HG03097 (cell line): Measurements from ENCODE around the gene SLC2A9.

Experiments
- ATAC-seq: cut with Tn5 transposase; IDR thresholded peaks from one replicate; pipeline ENCODE4 v1.9.1; 2021; ENCODE audit not compliant: unreplicated experiment, low FRiP score

The SLC2A9 gene

DNA sequence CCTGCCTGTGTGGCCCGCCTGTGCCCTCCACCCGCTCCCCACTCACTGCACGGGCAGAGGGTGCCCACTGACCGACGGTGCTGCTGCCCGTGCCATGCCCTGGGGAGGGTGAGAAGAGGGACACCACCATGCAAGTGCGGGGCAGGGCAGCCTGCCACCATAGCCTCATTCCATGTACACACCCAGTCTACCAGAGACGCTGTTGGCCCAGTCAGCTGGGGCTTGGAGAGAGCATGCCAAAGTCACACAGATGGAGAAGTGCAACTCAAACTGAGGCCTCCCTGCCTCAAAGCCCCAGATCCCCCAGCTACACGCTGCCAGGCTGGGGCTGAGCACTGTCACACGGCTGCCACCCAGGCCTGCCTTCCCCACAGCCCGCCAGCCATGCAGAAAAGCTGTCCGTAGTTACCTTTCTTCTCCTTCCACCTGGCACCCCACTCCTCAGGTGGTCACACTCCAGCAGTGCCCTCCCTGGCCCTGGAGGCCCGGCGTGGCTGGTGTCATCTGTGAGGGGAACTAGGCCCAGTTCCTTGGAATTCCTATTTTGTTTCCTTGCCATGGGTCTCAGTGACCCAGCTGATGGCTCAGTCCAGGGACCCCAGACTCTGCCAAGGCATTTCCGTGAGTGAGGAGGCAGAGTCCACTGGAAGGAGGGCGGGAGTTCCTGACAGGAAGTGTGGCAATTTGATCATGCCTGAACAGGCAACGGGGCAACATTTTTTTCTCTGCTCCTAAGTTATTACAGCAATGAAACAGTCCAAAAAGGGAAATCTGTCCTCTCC, at the start of gene SLC2A9:
SLC2A9 (minus strand) TSS at position 627 of the 782 bp plus-strand sequence; CDS start at position 559, 68 bp downstream.
- no peak for ATAC-seq

DNA sequence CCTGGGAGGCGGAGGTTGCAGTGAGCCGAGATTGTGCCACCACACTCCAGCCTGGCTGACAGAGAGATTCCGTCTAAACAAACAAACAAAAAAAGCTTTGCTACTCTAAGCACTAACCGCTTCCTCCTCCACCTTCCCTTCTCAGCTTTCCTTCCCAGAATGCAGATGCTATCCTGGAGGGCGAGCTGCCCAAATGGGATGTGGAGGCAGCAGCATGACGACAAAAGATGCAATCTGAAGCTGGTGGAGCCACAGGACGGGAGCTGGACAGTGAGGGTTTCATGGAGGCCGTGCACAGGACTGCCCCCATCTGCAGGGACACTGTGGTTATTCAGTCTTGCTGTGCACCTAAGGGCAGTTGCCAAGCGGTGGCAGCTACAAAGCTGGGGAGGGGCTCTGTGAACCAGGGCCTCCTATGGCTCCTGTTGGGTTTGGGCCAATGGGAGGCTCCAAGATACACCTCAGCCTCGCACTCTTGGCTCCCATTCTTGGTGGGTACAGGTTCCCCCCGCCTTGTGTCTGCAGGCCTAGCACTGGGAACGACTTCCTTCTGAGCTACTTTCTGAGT, 47.9 kb upstream of the SLC2A9 start:
- no peak for ATAC-seq

DNA sequence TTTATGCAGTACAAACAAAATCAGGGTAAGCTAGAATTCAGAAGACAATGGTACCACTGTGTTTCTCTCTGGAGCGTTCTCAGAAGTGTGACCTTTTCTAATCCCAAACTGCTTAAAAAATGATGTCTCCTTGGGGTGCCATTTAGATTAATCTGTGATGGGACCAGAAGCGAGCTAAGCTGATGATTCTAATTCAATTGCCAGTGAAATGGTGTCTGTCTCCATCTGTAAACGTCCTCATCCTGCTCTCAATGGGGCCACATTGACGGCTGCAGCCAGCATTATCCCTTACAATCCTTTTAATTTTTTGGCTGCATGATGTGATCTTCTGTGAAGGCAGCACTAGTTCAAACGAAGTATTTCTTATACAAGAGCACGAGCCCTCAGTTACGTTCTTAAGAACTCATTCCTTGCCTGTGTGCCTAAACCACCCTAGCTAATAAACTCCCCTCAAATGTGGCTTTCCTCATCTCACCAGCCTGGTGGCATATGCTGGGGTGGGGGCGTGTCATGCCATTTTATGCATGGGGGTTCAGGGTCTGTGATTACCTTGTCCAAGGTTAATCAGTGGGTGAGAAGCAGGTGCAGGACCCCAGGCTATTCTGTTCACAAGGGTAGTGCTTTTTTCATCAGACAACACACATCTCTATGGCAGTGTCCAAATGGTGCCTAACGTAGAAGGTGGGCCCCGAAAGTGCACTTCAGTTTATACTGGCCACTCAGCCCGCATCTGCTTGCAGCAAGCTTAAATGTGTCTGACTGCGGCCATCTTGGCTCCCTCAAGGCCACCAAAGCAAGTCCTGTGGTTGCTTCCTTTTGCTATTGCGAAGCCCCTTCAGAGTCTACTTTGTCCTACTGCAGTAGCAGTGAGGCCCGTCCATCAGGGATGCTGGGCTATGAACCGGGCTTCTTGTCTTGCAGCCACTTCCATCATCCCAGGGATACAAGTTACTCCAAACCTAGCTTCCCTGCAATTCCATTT, 45.7 kb upstream of the SLC2A9 start:
- no peak for ATAC-seq

DNA sequence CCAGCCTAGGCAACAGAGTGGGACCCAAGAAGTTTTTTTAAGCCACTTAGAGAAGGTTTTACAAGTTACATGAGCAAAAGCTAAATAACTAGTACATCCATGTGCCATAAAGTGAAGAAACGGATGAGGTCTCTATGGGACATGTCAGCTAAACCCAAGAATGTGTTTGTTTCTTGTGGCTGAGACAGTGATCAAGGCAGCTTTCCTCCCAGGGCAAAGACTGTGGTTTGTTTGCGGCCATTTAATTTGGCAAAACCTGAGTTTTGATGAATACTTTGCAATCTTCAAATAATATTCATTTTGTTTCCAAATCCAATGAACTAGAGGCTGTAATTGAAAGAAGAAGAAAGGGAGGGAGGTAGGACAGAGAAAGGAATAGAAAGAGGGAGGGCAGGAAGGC, 44.9 kb upstream of the SLC2A9 start:
- ATAC-seq: no peak

DNA sequence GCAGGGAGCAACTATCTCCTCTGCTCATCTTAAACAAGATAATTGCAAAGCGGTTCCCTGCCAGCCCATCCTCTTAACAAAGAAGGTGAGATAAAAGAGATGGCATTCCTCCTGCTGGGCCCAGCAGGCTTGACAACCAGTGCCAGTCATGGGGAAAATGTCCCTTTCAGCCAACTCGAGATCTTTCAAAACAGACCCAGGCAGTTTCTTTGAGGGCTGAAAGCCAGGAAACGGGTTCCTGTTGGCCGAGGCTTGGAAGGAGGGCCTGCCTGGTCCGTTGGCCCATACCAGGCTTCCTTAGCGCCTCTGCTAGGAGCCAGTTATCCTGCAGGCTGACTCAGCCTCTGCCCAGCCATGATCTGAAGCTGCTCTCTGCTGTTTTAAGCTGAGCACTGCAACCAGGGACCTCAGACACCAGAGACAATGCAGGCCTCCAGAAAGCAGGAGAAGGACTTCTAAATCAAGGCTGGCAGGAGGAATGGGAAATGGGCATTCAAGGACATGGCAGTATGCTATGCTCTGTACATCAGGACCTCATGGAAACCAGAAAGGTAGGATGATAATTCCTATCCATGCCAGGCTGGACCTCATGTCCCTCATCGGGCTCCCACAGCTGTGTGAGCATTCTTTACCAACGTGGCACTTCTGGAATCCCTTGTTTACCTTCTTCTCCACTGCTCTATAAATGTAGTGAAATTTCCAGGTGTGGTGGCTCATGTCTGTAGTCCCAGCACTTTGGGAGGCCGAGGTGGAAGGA, 42.4 kb upstream of the SLC2A9 start:
- ATAC-seq: no peak

DNA sequence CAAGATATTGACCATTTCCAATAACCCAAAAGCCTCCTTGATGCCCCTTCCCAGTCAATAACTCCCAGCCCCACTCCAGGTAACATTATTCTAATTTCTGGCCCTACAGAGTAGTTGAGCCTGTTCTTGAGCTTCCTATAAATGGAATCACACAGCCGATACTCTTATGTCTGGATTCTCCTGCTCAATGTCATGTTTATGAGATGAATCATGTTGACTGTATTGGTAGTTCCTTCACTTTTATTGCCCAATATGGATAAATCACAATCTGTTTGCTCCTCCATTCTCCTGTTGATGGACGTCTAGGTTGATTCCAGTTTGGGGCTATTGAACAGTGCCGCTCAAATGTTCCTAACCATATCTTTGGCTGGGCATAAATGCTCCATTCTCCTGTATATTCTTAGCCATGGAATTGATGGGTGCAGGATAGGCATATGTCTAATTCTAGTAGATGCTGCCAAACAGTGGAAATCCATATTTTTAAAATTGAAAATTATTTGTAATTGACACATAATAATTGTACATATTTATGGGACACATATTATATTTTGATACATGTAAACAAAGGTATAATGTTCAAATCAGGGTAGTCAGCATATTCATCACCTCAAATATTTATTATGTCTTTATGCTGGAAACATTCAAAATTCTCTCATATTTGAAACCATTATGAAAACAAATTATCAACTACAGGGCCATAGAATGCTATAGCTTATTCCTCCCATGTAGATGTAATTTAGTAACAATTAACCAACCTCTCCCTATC, 40.5 kb upstream of the SLC2A9 start:
- ATAC-seq: no peak

DNA sequence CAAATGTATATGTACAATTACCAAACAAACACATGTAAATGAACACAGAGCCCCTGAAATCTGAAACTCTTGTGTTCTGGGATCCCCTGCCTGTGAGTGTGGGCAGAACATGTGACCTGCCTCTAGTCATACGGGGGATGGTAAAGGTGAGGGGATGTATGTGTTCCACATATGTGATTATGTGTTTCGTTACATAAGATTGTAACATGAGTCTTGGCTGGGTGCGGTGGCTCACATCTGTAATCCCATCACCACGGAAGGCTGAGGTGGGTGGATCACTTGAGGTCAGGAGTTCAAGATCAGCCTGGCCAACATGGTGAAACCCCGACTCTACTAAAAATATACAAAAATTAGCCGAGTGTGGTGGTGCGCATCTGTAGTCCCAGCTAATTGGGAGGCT, 37.1 kb upstream of the SLC2A9 start:
- ATAC-seq: no peak

DNA sequence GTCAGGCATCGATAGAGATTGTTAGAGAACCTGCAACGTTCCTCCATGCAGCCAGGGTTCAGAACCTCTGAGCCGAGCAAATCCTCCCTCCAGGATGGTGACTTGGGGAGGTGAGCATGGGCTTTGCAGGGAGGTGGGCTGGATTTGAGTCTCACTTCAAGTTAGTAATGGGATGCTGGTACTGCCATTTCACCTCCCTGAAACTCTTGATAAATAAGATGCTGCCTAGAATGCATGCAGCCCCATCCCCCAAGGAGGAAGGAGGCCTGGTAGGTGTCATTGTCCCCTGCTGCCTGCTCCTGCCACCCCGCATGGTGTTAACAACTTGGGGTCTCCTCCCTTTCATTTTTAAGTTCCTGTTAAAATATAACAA, 35.7 kb upstream of the SLC2A9 start:
- ATAC-seq: no peak

DNA sequence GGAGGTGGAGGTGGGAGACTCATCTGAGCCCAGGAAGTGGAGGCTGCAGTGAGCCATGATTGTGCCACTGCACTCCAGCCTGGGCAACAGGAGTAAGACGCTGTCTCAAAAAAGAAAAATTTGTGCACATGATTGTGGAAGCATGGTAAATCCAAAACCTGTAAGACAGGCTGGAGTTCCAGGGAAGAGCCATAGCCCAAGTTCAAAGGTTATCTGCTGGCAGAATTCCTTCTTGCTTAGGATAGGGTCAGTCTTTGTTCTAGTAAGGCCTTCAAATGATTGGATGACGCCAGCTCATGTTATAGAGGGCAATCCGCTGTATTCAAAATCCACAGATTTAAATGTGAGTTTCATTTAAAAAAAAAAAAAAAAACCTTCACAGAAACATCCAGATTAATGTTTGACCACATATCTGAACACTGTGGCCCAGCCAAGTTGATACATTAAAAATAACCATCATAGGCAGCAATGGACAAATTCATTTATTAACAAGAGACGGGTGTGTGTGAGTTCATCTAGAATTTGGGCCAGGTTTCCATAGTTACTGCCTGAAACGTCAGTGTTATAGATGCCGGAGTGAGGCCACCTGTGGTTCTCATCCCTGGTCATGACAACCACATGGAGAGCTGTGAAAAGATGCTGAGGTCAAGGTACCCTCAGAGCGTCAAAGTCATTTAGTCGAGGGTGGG, 35.2 kb upstream of the SLC2A9 start:
- no peak for ATAC-seq

DNA sequence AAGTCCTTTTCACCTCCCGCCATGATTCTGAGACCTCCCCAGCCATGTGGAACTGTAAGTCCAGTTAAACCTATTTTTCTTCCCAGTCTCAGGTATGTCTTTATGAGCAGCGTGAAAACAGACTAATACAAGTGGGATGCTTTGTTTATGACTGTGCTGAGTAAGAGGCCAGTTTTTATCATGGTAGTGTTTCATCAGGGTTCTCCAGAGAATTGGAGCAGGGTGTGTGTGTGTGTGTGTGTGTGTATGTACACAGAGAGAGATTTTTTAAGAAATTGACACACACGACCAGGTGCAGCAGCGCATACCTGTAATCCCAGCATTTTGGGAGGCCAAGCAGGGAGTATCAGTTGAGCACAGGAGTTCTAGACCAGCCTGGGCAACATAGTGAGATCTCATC, 34.6 kb upstream of the SLC2A9 start:
- ATAC-seq: no peak

DNA sequence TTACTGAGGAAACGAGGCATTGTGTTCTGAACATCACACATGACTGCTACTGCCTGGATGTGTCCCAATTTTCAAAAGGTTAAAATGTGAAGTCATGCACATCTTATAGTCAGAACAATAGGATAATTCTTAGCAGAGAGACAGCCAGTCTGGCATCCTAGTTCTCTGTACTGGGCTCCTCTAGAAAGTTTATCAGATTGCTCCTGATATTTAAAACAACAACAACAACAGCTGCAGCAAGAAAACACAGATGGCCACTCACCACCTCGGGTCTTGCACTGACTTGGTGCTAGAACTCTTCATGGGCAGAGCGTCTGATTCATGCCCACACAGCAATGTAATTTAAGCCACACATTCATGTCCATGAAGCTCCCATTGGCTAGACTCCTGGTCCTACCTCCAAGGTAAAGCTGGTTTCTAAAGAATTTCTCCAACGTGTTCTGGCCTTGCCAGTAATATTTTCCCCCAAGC, 33.3 kb upstream of the SLC2A9 start:
- no peak for ATAC-seq

DNA sequence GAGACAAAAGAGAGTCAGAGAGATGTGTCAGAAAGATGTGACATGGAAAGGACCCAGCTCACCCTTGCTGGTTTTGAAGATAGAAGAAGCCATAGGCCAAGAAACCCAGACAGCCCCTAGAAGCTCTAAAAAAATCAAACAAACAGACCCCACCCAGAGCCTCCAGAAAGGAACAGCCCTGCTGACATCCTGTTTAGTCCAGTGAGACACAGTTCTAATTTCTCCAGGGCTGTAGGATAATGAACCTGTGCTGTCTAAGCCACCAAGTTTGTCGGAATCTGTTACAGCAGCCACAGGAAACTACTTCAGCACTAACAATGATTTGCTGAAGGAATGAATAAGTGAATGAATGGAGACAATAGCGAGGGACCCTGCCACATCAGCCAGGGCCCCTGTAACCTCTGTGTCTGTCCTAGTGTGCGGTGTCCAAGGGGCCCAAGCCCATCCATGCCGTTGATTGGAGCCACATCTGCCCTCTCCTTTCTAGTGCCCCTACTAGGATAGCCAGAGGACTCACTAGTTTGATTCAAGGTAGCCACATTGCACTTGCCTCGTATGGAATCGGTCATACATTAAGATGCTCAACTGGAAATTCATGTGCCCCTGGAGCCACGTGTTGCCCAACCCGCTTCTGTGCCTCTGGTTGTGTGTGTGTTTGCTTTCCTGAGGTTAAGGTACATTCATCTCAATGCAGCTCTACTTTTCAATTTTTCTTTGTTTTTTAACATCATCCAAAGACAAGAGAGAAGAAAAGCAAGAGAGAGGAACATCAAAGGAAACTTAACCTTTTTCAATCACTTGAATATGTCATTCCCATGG, 32.5 kb upstream of the SLC2A9 start:
- ATAC-seq: no peak

DNA sequence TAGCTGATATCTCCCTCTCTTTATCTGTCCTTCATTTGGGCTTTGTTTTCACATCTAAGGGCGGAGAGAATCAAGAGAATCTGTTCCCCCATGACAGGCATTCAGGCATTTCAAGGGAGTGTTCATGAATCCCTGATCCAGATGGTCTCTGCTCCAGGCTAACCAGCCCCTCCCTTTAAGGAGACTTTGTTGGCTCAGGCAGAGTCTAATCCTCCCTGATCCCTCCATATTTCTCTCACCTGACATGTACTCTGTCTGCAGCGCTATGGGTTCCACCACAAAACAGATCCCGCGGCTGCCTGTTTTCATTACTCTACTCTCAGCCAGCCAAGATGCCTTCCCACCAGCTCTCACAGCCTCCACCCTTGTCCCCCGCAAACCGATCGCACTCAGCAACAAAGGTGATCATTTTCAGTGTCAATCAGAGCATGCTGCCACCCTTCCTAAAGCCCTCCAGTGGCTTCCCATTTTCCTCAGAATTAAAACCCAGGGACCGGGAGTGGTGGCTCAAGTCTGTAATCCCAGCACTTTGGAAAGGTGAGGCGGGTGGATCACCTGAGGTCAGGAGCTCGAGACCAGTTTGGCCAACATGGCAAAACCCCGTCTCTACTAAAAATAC, 30.3 kb upstream of the SLC2A9 start:
- ATAC-seq: no peak

DNA sequence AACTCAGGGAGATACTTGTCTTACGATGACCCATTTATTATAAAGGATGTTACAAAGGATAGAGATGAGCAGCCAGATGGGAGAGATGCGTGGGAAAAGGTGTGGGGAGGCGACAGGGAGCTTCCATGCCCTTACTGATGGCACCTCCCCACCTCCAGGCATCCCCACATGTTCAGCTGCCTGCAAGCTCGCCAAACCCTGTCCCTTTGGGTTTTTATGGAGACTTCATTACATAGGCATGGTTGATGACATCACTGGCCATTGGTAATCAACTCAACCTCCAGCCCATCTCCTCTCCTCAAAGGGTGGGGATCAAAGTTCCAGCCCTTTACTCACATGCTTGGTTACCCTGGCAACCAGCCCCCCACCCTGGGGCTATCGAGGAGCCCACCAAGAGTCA, 29.4 kb upstream of the SLC2A9 start:
- ATAC-seq: no peak

DNA sequence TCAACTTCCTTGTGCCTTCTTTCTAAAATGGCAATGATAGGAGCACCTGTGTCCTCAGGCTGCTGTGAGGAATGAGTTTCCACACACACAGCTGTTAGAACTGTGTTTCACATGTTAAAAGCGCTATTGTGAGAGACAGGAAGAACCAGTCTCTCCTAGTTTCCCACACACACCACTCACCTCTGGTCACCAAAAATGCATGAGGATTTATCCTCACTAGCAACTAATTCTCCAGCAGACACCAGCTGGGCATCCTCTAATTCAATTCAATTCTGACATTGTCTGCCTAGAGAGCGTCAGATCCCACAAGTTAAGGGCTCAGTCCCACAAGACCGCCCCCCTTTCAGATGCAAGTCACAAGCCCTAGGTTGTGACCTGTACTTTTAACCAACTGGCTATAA, 29.0 kb upstream of the SLC2A9 start:
- ATAC-seq: no peak

DNA sequence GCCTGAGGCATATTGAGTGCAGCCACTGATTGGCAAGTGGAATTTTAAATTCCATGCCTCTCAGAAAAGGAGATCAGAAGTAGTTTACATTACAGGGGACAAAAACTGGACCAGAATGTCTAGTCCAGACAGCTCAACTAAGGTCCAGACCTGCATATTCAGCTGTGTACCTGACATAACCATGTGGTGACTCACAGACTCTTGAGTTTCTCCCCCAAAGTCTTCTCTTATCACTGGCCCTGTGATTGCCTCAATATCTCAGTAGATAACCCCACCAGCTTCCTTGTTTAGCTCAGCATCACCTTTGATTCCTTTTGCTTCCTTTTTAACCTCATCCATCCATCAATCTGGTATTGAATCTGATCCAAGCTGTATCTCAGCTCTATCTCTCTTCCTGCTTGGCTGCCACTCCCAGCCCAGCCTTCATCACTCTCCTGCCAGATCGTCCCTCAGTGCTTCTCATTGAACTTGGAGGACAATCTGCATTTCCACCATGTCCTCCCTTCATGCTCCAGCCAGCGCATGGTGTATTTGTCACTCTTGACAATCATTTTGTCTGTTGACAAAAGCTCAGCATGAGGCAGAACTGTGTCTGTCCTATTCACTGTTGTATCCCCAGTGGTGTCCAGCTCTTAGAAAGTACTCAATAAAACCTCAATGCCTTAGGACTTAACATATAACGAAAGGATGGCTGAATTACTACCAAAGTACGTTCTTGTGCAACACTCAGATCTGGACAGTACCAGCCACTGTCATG, 27.8 kb upstream of the SLC2A9 start:
- no peak for ATAC-seq

DNA sequence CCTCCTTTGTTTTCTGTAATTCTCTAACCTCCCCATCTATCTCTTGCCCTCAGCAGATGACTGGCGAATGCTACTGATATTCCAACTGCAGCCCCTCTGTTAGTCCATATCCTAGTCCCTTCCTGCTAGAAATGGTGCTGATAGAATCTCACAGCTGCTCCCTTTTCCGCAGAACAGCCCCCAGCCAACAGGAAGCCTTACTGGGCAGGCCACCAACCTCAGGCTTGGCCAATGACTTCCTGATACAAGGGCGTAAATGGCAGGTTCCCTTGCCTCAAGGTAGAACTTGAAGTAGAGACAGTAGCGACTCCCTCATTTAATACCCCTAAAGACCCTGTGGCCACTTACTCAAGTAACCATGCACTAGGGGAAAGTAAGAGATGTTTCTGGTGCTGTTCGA, 26.7 kb upstream of the SLC2A9 start:
- no peak for ATAC-seq
